ENCODE data around the gene NDUFAF8. TPM values are rescaled to one million over a fixed set of nuclear protein-coding genes. Genes with fewer than 3 reads are reported as not detected.

Gene NDUFAF8
- total RNA-seq, 1 experiment from 2014 or later: 96.5 TPM

DNA sequence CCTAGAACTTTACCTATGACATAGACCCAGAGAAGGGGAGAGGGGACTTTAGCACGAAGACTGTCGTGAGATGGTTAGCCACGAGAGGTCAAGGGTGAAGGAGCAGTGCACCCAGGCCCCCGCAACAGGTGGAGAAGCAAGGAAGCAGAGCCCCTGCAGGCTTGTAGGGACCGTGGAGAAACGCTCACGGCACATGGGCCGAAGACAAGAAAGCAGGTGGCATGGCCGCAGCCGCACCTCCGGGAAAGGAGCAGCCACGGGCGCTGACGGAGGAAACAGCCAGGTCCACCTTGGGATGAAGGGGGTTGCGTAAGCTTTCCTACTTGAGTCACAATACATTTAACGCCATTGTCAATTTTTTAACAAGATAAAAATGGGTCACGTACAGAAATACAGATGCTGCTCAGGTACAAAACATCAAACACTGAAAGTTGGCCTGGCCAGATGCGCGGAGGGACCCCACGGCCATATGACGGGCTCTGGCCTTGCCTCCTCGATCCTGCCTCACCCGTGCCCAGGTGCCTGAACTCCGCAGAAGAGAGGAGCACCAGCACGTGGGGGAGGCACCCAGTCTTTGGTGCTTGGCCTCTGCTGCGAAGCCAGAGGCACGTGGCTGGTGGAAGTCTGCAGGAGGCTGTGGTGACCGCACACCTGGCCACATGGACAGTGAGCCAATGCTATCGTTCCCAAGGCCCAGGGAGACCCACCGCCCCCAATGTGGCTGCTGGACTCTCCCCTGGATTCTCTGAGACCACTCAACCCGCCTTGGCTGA, 34.8 kb downstream of the NDUFAF8 start:
- no peak for DNase-seq (ENCODE audit: low spot score)

DNA sequence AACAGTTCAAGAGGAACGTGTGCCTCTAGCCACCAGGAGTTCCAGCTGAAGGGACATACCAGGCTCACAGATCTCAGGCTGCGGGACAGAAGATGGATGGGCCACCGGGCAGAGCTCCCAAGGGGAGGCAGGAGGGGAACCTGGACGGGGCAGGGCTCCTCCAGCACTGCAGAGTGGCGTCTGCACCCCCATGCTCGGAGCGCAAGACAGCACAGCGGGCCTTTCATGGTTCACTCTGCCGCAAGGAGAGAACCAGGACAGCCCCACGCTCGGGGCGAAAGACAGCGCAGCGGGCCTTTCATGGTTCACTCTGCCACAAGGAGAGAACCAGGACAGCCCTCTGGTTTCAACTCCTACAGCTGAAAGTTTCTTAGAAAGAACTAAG, 35.3 kb downstream of the NDUFAF8 start:
- DNase-seq (ENCODE audit: low spot score): no peak

DNA sequence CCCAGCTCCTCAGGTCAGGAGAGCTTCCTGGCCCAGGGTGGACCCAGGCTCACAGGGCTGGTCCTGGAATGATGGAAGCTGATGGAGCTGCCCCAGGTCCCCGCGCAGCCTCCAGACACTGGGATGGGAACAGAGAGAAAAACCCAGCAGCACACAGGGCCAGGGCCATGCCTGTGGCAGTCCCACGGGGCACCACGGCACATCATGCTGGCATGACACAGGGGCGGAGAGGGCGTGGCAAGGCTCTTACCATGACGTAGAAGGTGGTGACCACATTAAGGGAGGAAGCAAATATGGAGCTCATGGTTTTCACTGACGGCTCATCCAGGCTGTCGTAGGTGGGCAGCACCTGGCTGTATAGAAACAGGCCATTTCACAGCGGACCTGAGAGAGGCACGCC, 37.7 kb downstream of the NDUFAF8 start:
- DNase-seq (ENCODE audit: low spot score): no peak

- DNase-seq (ENCODE audit: low spot score): no peak
Measured at GRCh38 chr17:81277421-81277820, 38.3 kb downstream of the NDUFAF8 start.

- no peak for DNase-seq (ENCODE audit: low spot score)
Measured at GRCh38 chr17:81277946-81278693, 39.0 kb downstream of the NDUFAF8 start.

GRCh38 chr17:81278831-81279230, 39.7 kb downstream of the NDUFAF8 start:
- no peak for DNase-seq (ENCODE audit: low spot score)

- no peak for DNase-seq (ENCODE audit: low spot score)
Measured at GRCh38 chr17:81279278-81280275, 40.5 kb downstream of the NDUFAF8 start.

GRCh38 chr17:81280571-81280970, 41.5 kb downstream of the NDUFAF8 start:
- DNase-seq (ENCODE audit: low spot score): no peak

GRCh38 chr17:81282141-81282540, 43.0 kb downstream of the NDUFAF8 start:
- no peak for DNase-seq (ENCODE audit: low spot score)

DNA sequence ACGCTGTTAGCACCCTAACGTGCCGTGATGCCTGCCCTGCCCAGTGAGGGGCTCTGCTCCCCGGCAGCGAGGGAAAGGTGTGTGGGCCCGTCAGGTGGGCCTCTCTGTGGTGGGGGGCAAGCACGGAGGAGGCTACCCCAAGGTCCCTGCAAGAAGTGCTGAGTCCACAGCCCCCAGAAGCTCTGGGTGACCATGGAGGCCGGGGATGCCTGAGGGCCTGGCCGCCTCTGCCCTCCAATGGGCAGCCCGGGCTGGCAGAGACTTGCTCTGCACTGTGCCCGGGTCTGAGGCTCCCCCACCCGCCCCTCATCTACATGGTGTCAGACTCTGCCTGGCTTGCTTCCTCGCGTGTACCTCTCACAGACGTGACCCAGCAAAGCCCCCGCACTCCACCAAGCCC, 43.8 kb downstream of the NDUFAF8 start:
- no peak for DNase-seq (ENCODE audit: low spot score)

- no peak for DNase-seq (ENCODE audit: low spot score)
Measured at GRCh38 chr17:81285179-81285878, 46.2 kb downstream of the NDUFAF8 start.

GRCh38 chr17:81285894-81286293, 46.8 kb downstream of the NDUFAF8 start:
- DNase-seq (ENCODE audit: low spot score): no peak

GRCh38 chr17:81286491-81287145, 47.5 kb downstream of the NDUFAF8 start:
- DNase-seq (ENCODE audit: low spot score): no peak

DNA sequence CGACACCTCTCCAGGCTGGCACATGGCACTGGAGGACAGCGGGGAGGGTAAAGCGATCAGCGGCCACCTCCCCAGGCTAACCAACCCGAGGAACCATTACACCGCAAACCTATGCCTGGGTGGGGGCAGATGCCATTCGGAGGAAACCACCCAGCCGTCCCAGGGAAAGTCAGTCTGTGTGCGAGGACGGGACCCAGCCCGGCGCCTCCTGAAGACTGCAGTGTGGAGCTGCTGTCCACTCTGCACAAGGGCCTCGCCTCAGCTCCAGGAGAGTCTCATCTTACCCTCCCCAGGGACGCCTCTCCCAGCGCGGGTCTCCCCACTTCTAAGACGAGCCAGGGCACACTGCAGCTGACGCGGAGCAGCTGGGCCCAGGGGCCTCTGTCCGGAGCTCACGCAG, 48.0 kb downstream of the NDUFAF8 start:
- no peak for DNase-seq (ENCODE audit: low spot score)

- no peak for DNase-seq (ENCODE audit: low spot score)
Measured at GRCh38 chr17:81287741-81288430, 48.8 kb downstream of the NDUFAF8 start.

DNA sequence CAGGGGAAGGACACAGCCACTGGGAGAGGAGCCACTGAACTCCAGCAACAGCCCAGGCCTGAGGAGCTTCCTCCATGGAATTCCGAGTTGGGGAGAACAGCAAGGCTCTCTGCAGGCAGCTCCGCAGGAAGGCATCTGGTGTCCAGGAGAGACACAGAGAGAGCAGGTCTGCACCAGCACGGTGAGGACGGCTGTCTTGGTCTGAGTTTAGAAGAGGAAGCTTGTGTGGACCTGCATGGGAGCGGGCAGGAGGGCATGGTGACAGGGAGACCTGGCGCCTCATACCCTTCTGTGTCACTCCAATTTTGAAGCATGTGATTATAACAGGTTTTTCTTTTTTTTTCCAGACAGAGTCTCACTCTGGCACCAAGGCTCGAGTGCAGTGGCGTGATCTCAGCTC, 49.6 kb downstream of the NDUFAF8 start:
- DNase-seq (ENCODE audit: low spot score): no peak

GRCh38 chr17:81289627-81290026, 50.5 kb downstream of the NDUFAF8 start:
- DNase-seq (ENCODE audit: low spot score): no peak

- no peak for DNase-seq (ENCODE audit: low spot score)
Measured at GRCh38 chr17:81290230-81290629, 51.1 kb downstream of the NDUFAF8 start.

All from HT-29 (cell line).